Caco-2 (cell line): Measurements from ENCODE around the gene TPRG1. TPM values are rescaled to one million over a fixed set of nuclear protein-coding genes. Genes with fewer than 3 reads are reported as not detected.
A peak's percentile ranks its signal among the peaks of the same experiment; 100 is the strongest.

Experiments used
- BruUV-seq: library from RNA; stranded (reverse); fragments of 400-500 nt; replicated peaks from 2 replicates; lab custom pipeline; 2021; lab: Mats Ljungman, UMichigan
- CTCF ChIA-PET: fragments of 300-600 bp; sonication (Branson Sonifier 250); formaldehyde crosslinking; loops from one replicate; lab custom pipeline; 2022; ENCODE audit warnings: antibody characterized with exemption; lab: Charles Lee
- POLR2A ChIA-PET: fragments of 300-600 bp; sonication (Branson Sonifier 250); formaldehyde crosslinking; loops from one replicate; lab custom pipeline; 2022; ENCODE audit warnings: antibody characterized with exemption; lab: Charles Lee
- DNase-seq, 2 experiments: peaks; one replicate each; pipeline versions ENCODE4 v3.0.0 to v3.0.0-alpha.2; 2020 to 2022
- H3K27me3 ChIP-seq: replicated peaks from 2 replicates; pipeline ENCODE4 v1.6.0; 2011; ENCODE audit warnings: low read length; ENCODE audit not compliant: control insufficient read depth, insufficient read depth
- H3K36me3 ChIP-seq: 2 replicates; pipeline ENCODE4 v1.5.1; 2011; ENCODE audit warnings: low read length; ENCODE audit not compliant: control insufficient read depth, insufficient read depth
- H3K4me1 ChIP-seq: fragments of 250-450 bp; sonication (Bioruptor Pico); 2 replicates; pipeline ENCODE4 v1.5.1; 2020; ENCODE audit warnings: mild to moderate bottlenecking
- H3K4me3 ChIP-seq: 2 replicates; pipeline ENCODE4 v1.5.1; 2011; ENCODE audit warnings: low read depth, mild to moderate bottlenecking, control low read depth, low read length
- H3K9me3 ChIP-seq: fragments of 250-450 bp; sonication (Bioruptor Pico); 2 replicates; pipeline ENCODE4 v1.5.1; 2020; ENCODE audit warnings: mild to moderate bottlenecking, moderate library complexity
- H3K27ac Mint-ChIP-seq: one replicate; pipeline ENCODE4 v1.8.0; 2022; ENCODE audit warnings: mixed read lengths; ENCODE audit not compliant: unreplicated experiment
- H3K27me3 Mint-ChIP-seq: one replicate; pipeline ENCODE4 v1.8.0; 2022; ENCODE audit warnings: mixed read lengths; ENCODE audit not compliant: insufficient read depth, unreplicated experiment
- H3K36me3 Mint-ChIP-seq: one replicate; pipeline ENCODE4 v1.8.0; 2022; ENCODE audit warnings: mild to moderate bottlenecking, mixed read lengths; ENCODE audit not compliant: insufficient read depth, unreplicated experiment
- H3K4me1 Mint-ChIP-seq: one replicate; pipeline ENCODE4 v1.8.0; 2022; ENCODE audit warnings: low read depth, mixed read lengths; ENCODE audit not compliant: unreplicated experiment
- H3K4me3 Mint-ChIP-seq: one replicate; pipeline ENCODE4 v1.8.0; 2022; ENCODE audit warnings: mild to moderate bottlenecking, moderate library complexity, mixed read lengths; ENCODE audit not compliant: unreplicated experiment
- H3K9me3 Mint-ChIP-seq: one replicate; pipeline ENCODE4 v1.8.0; 2022; ENCODE audit warnings: mixed read lengths; ENCODE audit not compliant: unreplicated experiment
- CTCF ChIP-seq, 2 experiments: fragments of 200-600 bp in 1 of 2; IDR thresholded peaks; 1 replicate in 1 of 2; 2 replicates in 1 of 2; pipeline versions ENCODE4 v1.5.1 to v1.8.0; 2011 to 2022; ENCODE audit warnings: antibody characterized with exemption in 1 of 2, control low read depth in 1 of 2, inconsistent platforms in 1 of 2, low read depth in 1 of 2, low read length in 1 of 2, mild to moderate bottlenecking in 1 of 2, moderate library complexity in 1 of 2; ENCODE audit not compliant: insufficient read depth in 1 of 2, severe bottlenecking in 1 of 2, unreplicated experiment in 1 of 2
- intact Hi-C: fragments of 100-400 bp; cut with micrococcal nuclease; formaldehyde crosslinking; loops from one replicate; pipeline ENCODE4 v1.10.0; 2022; ENCODE audit not compliant: unreplicated experiment
- total RNA-seq: library from RNA; stranded (reverse); gene quantifications from 2 replicates; pipeline ENCODE4 v1.2.3, GENCODE V29; 2022

TPRG1 gene
- total RNA-seq, 1 experiment from 2014 or later: 1.5 TPM

- H3K27me3 ChIP-seq: no peaks in the 10 kb centered on the region
- Mint-ChIP-seq H3K27ac (no peak overlapping the region), H3K27me3 (no peaks in the 10 kb centered on the region), H3K4me3 (no peak overlapping the region), H3K4me1 (peaks cover 26% of the 10 kb centered on the region), H3K36me3 (no peaks in the 10 kb centered on the region), H3K9me3 (no peaks in the 10 kb centered on the region)
- H3K4me3 ChIP-seq: no peak overlapping the region
- CTCF ChIA-PET: no interaction called here
- POLR2A ChIA-PET: no interaction called here
- H3K4me1 ChIP-seq: peaks cover 20% of the 10 kb centered on the region
- no peak for DNase-seq
- no peak for TF ChIP-seq CTCF (IDR thresholded peaks at IDR 0.05; ENCODE audit: insufficient read depth in 1 of 2, low read depth in 1 of 2, low read length in 1 of 2, severe bottlenecking in 1 of 2, unreplicated experiment in 1 of 2)
- H3K36me3 ChIP-seq: no peaks in the 10 kb centered on the region
- no TSS peak for BruUV-seq
- intact Hi-C loops: no loop called here
- H3K9me3 ChIP-seq: no peaks in the 10 kb centered on the region
Observed at GRCh38 chr3:189308608-189309007, 136.8 kb downstream of the TPRG1 start.

- H3K4me3 Mint-ChIP-seq: no peak overlapping the region
- Histone ChIP-seq H3K27me3 (no peaks in the 10 kb centered on the region), H3K9me3 (no peaks in the 10 kb centered on the region), H3K36me3 (no peaks in the 10 kb centered on the region), H3K4me1 (peaks cover 11% of the 10 kb centered on the region), H3K4me3 (no peak overlapping the region)
- no peak for TF ChIP-seq CTCF (IDR thresholded peaks at IDR 0.05; ENCODE audit: insufficient read depth in 1 of 2, low read depth in 1 of 2, low read length in 1 of 2, severe bottlenecking in 1 of 2, unreplicated experiment in 1 of 2)
- no peak for DNase-seq
- peak overlapping the region; percentile 4 for H3K27ac Mint-ChIP-seq
- H3K27me3 Mint-ChIP-seq: no peaks in the 10 kb centered on the region
- no TSS peak for BruUV-seq
- intact Hi-C loops: no loop called here
- ChIA-PET POLR2A (no interaction called here), CTCF (no interaction called here)
- H3K4me1 Mint-ChIP-seq: peaks cover 19% of the 10 kb centered on the region
- H3K9me3 Mint-ChIP-seq: no peaks in the 10 kb centered on the region
- H3K36me3 Mint-ChIP-seq: no peaks in the 10 kb centered on the region
Observed at GRCh38 chr3:189309400-189309975, 137.7 kb downstream of the TPRG1 start.

GRCh38 chr3:189311521-189311920 lies 139.8 kb downstream of the TPRG1 start:
- Histone ChIP-seq H3K9me3 (no peaks in the 10 kb centered on the region), H3K36me3 (no peaks in the 10 kb centered on the region), H3K4me3 (no peak overlapping the region), H3K4me1 (peaks cover 11% of the 10 kb centered on the region; the same call in 1 of the 2 replicates), H3K27me3 (no peaks in the 10 kb centered on the region)
- no peak for DNase-seq
- Mint-ChIP-seq H3K4me1 (peaks cover 19% of the 10 kb centered on the region), H3K4me3 (no peak overlapping the region), H3K36me3 (no peaks in the 10 kb centered on the region), H3K27me3 (no peaks in the 10 kb centered on the region), H3K27ac (no peak overlapping the region), H3K9me3 (no peaks in the 10 kb centered on the region)
- ChIA-PET CTCF (no interaction called here), POLR2A (no interaction called here)
- intact Hi-C loops: no loop called here
- BruUV-seq: no TSS peak
- no peak for TF ChIP-seq CTCF (IDR thresholded peaks at IDR 0.05; ENCODE audit: insufficient read depth in 1 of 2, low read depth in 1 of 2, low read length in 1 of 2, severe bottlenecking in 1 of 2, unreplicated experiment in 1 of 2)
